Measurements from ENCODE around the gene RPUSD4.

Gene RPUSD4

GRCh38 chr11:126154691-126155090, 56.8 kb downstream of the RPUSD4 start:
- no peak for DNase-seq

GRCh38 chr11:126153972-126154371, 57.5 kb downstream of the RPUSD4 start:
- DNase-seq: no peak

- no peak for DNase-seq
Observed at GRCh38 chr11:126153006-126153405, 58.4 kb downstream of the RPUSD4 start.

GRCh38 chr11:126152586-126152985, 58.9 kb downstream of the RPUSD4 start:
- no peak for DNase-seq

- DNase-seq: no peak
Observed at GRCh38 chr11:126152152-126152551, 59.3 kb downstream of the RPUSD4 start.
